Vagina (tissue), 2 donors: Measurements from ENCODE around the gene PSMG2. TPM values are rescaled to one million over a fixed set of nuclear protein-coding genes. Genes with fewer than 3 reads are reported as not detected.

ENCODE experiments used
- DNase-seq, 2 donors: peaks; one replicate each; pipeline ENCODE4 v3.0.0-alpha.2; 2017; ENCODE audit errors: extremely low spot score in 2 of 2
- H3K27ac ChIP-seq: fragments of 200-600 bp; sonication (generic); one replicate; pipeline ENCODE4 v1.5.1; 2019
- H3K27me3 ChIP-seq: fragments of 200-600 bp; sonication (generic); one replicate; pipeline ENCODE4 v1.5.1; 2019
- H3K36me3 ChIP-seq, 2 donors: fragments of 200-600 bp; sonication (generic); one replicate each; pipeline ENCODE4 v1.5.1; 2017 to 2019
- H3K4me1 ChIP-seq: fragments of 200-600 bp; sonication (generic); one replicate; pipeline ENCODE4 v1.5.1; 2019
- H3K4me3 ChIP-seq, 2 donors: fragments of 200-600 bp; sonication (generic); 1 replicate in 1 of 2; 2 replicates in 1 of 2; pipeline ENCODE4 v1.5.1; 2016 to 2019
- H3K9me3 ChIP-seq: fragments of 200-600 bp; sonication (generic); one replicate; pipeline ENCODE4 v1.5.1; 2019
- POLR2A ChIP-seq, 2 donors: fragments of 450-650 bp; IDR thresholded peaks; one replicate each; pipeline ENCODE4 v1.6.1; 2017; ENCODE audit warnings: antibody characterized with exemption in 2 of 2, mild to moderate bottlenecking in 2 of 2, moderate library complexity in 2 of 2
- POLR2AphosphoS5 ChIP-seq, 2 donors: sonication (generic); formaldehyde crosslinking; IDR thresholded peaks; one replicate each; pipeline ENCODE4 v1.9.0; 2017; ENCODE audit warnings: antibody characterized with exemption in 2 of 2, mild to moderate bottlenecking in 2 of 2, low read depth in 1 of 2; ENCODE audit not compliant: insufficient read depth in 1 of 2
- intact Hi-C: fragments of 100-400 bp; cut with DNase I; formaldehyde crosslinking; loops from one replicate; pipeline ENCODE4 v1.15.1; 2023
- total RNA-seq: library from RNA; depleted of rRNA; stranded (reverse); fragments of >200 nt; gene quantifications from one replicate; pipeline ENCODE4 v1.2.3, GENCODE V29; 2016
- TF ChIP-seq, protein P1 (sequence below), 3 experiments: fragments of 450-650 bp in 2 of 3; fragments of 200-600 bp in 1 of 3; sonication (generic) in 1 of 3; IDR thresholded peaks; one replicate each; pipeline ENCODE4 v1.5.1; 2017 to 2019; ENCODE audit warnings: antibody characterized with exemption in 3 of 3, mild to moderate bottlenecking in 2 of 3, moderate library complexity in 2 of 3

PSMG2 gene, protein sequence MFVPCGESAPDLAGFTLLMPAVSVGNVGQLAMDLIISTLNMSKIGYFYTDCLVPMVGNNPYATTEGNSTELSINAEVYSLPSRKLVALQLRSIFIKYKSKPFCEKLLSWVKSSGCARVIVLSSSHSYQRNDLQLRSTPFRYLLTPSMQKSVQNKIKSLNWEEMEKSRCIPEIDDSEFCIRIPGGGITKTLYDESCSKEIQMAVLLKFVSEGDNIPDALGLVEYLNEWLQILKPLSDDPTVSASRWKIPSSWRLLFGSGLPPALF
- total RNA-seq, result 56.2 TPM

DNA sequence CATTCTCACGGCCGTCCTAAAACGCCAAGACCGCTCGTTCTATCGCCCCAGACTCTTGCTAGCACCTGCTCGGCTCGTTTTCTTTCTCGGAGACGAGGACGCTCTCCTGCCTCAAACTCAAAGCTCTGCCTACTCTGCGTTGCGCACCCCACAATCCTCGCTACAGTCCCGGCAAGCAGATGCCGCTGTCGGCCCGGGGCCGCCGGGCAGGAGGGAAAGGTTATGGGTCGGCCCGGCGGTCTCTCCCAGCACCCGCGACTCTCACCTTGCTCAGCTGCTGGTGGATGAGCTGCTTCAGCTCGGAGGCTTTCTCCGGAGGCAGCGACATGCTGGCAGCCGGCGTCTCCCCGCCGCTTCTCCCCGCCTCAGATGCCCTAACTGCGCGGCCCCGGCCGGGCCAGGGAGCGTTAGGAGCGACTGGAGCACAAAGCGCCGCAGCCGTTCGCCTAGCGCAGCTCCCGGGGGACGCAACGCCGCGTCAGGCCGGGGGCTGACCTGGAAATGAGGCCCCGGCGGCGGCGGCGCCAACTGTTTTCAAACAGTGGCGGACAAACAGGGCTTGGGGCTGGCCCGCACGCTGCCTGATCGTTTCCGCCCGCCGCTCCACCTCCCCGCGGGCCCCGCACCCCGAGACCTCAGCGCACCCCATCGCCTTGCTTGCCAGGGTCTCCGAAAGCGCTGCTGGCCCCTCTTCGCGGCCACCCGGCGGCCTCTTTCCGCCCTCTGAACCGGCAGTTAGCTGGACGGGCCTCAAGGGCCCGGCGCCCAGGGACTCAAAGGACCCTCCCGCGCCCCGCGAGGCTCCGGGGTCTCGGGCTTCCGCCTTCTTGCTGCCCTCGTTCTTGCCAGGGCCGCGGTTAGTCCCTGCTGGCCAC is at the start of gene PSMG2, which contains the start of gene CEP76:
Gene PSMG2, plus strand, starts transcription at position 822 of the 875 bp plus-strand sequence. CDS start 66 bp downstream, outside the sequence.
Gene CEP76, minus strand, starts transcription at position 503 of the 875 bp plus-strand sequence. Its CDS starts 175 bp downstream, at position 328.
- TF ChIP-seq, protein P1, sequence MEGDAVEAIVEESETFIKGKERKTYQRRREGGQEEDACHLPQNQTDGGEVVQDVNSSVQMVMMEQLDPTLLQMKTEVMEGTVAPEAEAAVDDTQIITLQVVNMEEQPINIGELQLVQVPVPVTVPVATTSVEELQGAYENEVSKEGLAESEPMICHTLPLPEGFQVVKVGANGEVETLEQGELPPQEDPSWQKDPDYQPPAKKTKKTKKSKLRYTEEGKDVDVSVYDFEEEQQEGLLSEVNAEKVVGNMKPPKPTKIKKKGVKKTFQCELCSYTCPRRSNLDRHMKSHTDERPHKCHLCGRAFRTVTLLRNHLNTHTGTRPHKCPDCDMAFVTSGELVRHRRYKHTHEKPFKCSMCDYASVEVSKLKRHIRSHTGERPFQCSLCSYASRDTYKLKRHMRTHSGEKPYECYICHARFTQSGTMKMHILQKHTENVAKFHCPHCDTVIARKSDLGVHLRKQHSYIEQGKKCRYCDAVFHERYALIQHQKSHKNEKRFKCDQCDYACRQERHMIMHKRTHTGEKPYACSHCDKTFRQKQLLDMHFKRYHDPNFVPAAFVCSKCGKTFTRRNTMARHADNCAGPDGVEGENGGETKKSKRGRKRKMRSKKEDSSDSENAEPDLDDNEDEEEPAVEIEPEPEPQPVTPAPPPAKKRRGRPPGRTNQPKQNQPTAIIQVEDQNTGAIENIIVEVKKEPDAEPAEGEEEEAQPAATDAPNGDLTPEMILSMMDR (IDR thresholded peaks at IDR 0.05), result no peak
- peak; percentile 39 to 84 for TF ChIP-seq POLR2AphosphoS5 (IDR thresholded peaks at IDR 0.05; ENCODE audit: insufficient read depth in 1 of 2, low read depth in 1 of 2)
- TF ChIP-seq POLR2A (IDR thresholded peaks at IDR 0.05), result peak in 1 of 2 donors; percentile 26

DNA sequence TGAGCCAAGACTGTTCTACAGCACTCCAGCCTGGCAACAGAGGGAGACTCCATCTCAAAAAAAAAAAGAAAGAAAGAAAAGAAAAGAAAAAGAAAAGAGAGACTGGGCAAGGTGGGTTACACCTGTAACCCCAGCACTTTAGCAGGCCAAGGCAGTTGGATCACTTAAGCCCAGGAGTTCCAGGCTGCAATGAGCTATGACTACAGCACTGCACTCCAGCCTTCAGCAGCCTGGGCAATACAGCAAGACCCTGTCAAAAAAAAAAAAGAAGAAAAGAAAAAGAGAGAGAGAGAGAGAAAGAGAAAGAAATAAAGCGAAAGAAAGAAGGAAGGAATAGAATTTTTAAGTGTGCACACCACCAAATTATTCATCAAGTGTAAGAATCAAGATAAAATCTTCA is 47.9 kb upstream of the PSMG2 start:
- no peak for DNase-seq
- Histone ChIP-seq H3K9me3 (no peaks in the 10 kb centered on the region), H3K27ac (no peak overlapping the region), H3K27me3 (no peaks in the 10 kb centered on the region), H3K4me3 (no peak overlapping the region), H3K4me1 (peaks cover 35% of the 10 kb centered on the region), H3K36me3 (no peaks in the 10 kb centered on the region)
- no peak for TF ChIP-seq POLR2A (IDR thresholded peaks at IDR 0.05)
- TF ChIP-seq, protein P1 (IDR thresholded peaks at IDR 0.05), result no peak
- TF ChIP-seq POLR2AphosphoS5 (IDR thresholded peaks at IDR 0.05; ENCODE audit: insufficient read depth in 1 of 2, low read depth in 1 of 2), result no peak
- intact Hi-C loops, result loop anchor here (5.0 kb wide), 3 partner anchors 248 to 348 kb away; partner anchors contain the start of genes PRELID3A and TUBB6

More for the DNA sequence above, at the start of gene PSMG2, which contains the start of gene CEP76:
- Histone ChIP-seq H3K9me3 (no peaks in the 10 kb centered on the region), H3K4me1 (peaks cover 34% of the 10 kb centered on the region), H3K27ac (peak within 1 kb of the TSS; percentile 92), H3K27me3 (no peaks in the 10 kb centered on the region), H3K36me3 (peaks cover 0 to 7% of the 10 kb centered on the region in 2 donors), H3K4me3 (peak within 1 kb of the TSS; percentile 76 to 82)
- intact Hi-C loops, result no loop called here
- DNase-seq, result no peak

DNA sequence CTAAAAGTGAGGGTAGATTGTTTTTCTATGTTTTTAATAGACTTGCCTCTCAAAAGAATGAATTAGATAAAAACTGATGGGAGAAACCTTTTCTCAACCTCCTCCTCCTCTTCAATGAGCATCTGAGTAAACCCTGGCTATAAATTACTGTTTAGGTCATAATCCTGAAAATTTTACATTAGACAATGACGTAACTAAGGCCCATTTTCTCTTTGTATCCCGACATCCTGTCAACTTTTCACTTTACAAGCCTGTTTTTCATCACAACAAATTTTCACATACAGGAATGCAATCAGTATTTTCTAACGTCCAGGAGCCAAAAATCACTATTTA is 46.3 kb upstream of the PSMG2 start:
- H3K27me3 ChIP-seq, result no peaks in the 10 kb centered on the region
- TF ChIP-seq POLR2A (IDR thresholded peaks at IDR 0.05) (no peak), POLR2AphosphoS5 (IDR thresholded peaks at IDR 0.05; ENCODE audit: insufficient read depth in 1 of 2, low read depth in 1 of 2) (no peak)
- TF ChIP-seq, protein P1 (IDR thresholded peaks at IDR 0.05), result no peak
- intact Hi-C loops, result loop anchor here (5.0 kb wide), 3 partner anchors 249 to 349 kb away; partner anchors contain the start of genes PRELID3A and TUBB6
- H3K36me3 ChIP-seq, result no peaks in the 10 kb centered on the region
- DNase-seq, result no peak
- no peaks in the 10 kb centered on the region for H3K9me3 ChIP-seq
- peaks cover 35% of the 10 kb centered on the region for H3K4me1 ChIP-seq
- peak overlapping the region; percentile 88 to 93 for H3K4me3 ChIP-seq
- peak overlapping the region; percentile 94 for H3K27ac ChIP-seq

DNA sequence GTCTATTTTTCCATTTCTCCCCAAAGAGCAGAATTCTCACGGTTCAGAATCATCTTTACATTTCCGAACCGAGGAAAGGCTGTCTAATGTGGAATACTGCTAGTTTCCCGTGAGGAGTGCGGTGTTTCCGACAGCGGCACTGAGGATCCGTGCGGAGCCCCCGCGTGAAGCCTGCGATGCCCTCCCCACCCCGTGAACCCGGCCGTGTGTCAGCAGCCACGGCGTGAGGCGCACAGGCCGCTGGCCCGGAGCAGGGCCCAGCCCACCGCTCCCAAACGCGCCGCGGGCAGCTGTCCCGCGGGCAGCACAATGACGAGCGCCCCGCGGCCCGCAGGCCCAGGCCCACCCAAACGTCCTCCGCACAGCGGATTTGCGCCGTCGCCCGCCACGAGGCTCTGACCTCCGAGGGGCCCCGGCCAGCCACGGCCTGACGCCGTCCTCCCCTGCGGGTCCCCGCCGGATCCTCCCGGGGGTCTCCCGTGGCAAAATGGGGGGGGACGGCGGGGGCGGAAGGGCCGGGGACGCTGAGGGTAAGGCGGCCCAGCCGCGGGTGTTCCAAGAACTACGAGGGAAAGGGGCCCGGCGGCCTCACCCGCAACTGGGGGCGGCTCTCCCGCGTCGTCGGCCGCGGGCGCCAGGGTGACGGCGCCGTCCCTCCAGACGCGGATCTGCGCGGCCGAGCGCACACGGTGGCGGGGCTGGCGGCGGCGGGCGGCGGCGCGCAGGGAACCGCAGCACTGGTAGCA is 45.7 kb upstream of the PSMG2 start:
- Histone ChIP-seq H3K9me3 (no peaks in the 10 kb centered on the region), H3K27ac (peak overlapping the region; percentile 94), H3K36me3 (no peaks in the 10 kb centered on the region), H3K4me1 (peaks cover 35% of the 10 kb centered on the region), H3K27me3 (no peaks in the 10 kb centered on the region), H3K4me3 (peak overlapping the region; percentile 88 to 93)
- TF ChIP-seq POLR2A (IDR thresholded peaks at IDR 0.05), result peak in 1 of 2 donors; percentile 26
- peak in 1 of 2 donors; percentile 39 for TF ChIP-seq POLR2AphosphoS5 (IDR thresholded peaks at IDR 0.05; ENCODE audit: insufficient read depth in 1 of 2, low read depth in 1 of 2)
- TF ChIP-seq, protein P1 (IDR thresholded peaks at IDR 0.05), result no peak
- intact Hi-C loops, result loop anchor here (5.0 kb wide), 3 partner anchors 250 to 350 kb away; partner anchors contain the start of genes PRELID3A and TUBB6
- no peak for DNase-seq
